Muscle of back (tissue), 11 donors: ENCODE data around the gene WDR11. TPM values are rescaled to one million over a fixed set of nuclear protein-coding genes. Genes with fewer than 3 reads are reported as not detected.
"Not testable (repeated sequence)": the region's sequence is repeated elsewhere in the genome, so short reads cannot be mapped to it uniquely, and the experiment has no call there.

Source experiments
- DNase-seq, 3 donors: peaks; one replicate each; pipeline versions ENCODE4 v3.0.0 to v3.0.0-alpha.2; 2013
- polyA plus RNA-seq, 10 donors: library from polyadenylated mRNA; unstranded; fragments of 120-200 nt; gene quantifications; one replicate each; pipeline ENCODE4 v1.2.1, GENCODE V29; 2013; ENCODE audit not compliant: insufficient read length in 10 of 10

Gene WDR11
- polyA plus RNA-seq, 10 donors = 21.3 to 47.6 (median 29.0) TPM

DNA sequence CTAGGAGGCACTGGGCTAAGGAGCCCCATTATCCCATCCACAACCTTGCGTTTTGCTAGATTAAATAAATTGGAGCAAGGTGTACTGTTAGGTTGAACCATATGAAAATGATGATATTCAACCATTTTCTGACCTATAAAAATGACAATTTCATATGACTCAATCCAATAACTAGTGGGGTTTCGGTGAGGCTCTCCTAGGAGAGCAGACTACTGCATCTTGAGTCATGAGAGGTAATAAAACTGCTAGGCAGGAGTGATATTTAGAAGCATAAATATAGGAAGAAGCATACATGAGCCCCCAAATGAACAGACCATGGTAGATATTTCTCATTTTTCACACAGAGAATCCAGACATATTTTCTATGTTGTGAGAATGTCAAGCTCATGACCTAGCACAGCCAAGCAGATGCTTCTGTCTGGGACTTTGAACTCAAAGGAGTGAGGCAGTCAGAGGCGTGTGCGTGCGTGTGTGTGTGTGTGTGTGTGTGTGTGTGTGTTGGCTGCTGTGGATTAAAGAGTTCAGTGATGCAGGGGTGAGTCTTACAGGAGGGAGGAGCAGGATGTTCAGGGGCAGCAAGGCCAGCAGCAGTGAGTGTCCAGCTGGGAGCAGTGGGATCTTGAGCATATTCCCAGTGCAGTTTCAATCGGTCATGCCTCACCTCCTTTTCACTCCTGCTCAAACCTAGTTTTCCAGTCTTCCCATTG, 17.8 kb upstream of the WDR11 start:
- no peak for DNase-seq

DNA sequence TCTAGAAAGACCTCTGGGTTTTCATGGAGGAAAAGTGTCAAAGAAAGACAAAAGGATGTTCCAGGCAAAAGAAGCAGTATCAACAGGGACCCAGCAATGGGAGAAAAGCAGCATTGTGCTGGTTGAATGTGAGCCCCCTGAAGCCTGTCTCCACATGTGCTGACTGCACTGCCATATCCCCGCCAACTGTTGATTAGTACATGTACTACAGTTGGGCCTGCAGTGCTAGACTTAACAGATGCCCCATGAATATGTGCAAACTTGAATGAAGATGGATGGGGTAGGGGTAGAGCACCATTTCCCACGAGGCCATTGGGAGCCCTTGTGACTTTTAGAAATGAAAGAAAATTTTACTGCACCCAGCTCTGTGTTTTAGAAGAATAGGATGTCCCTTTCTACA, 15.6 kb upstream of the WDR11 start:
- DNase-seq = no peak

- no peak for DNase-seq
Measured at GRCh38 chr10:120838941-120839340, 12.2 kb upstream of the WDR11 start.

DNA sequence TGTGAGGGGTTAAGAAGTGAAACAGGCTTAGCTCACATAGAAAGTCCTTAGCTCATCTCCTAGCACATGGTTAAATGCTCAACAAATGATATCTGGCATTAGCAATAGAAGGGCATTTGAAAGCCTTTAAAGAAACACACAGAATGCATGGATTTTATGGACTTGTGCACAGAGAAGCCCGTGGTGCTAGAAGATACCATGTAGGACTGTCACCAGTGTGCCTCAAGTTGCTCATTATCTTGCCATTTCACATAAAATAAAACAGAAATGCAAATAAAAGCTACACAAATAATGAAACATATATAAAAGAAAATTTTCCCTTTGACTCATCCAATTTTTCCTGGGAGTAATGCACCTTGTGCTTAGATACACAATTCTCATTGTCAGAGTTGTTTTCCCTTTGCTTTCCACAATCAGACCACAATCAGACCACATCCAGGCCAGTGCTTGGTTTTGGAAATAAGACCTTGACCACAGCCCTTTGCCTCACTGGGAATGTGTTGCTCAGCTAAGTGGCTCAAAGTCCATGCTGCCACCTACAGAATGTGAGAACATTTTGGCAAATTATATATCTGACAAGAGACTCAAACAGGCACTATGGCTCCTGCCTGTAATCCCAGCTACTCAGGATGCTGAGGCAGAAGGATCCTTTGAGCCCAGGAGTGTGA, 9.5 kb upstream of the WDR11 start:
- no peak for DNase-seq

GRCh38 chr10:120854388-120854787, 3.2 kb downstream of the WDR11 start:
- no peak for DNase-seq

- DNase-seq = no peak
Measured at GRCh38 chr10:120861178-120861855, 10.2 kb downstream of the WDR11 start.

GRCh38 chr10:120873741-120874140, 22.6 kb downstream of the WDR11 start:
- no peak for DNase-seq

GRCh38 chr10:120883071-120883470, 31.9 kb downstream of the WDR11 start:
- no peak for DNase-seq

DNA sequence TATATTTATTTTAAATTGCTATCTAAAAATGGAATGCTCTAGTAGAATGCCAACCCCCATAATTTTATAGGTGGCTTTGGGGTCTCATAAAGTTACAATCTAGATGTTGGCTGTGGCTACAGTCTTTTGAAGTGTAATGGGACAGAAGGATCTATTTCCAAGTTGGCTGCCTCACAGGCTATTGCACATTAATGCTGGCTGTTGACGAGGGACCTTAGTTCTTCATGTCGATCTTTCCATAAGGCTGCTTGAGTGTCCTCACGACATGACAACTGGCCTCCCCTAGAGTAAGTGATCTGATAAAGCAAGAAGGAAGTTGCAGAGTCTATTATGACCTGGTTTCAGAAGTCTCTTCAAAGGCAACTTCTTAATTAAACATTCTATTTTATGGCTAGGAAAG, 36.3 kb downstream of the WDR11 start:
- no peak for DNase-seq

DNA sequence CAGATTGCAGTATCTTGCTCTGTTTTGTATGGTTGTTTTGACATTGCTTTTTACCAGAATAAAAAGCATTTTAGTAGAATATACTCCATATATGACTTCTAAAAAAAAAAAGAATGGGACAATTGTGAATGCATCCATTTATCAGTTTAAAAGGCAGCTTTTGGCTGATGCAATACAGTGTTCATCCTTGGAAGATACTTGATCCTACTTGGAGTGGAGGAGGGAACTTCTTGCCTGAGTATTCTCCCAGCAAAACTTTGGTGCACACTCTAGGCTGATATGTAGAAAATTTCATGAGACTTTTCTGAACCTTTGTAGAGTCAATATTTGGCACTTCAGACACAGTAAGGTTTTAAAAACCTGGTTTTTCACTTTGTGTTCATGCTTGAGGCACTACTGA, 40.2 kb downstream of the WDR11 start:
- DNase-seq = peak in 1 of 3 donors; percentile 2

GRCh38 chr10:120894556-120894955, 43.4 kb downstream of the WDR11 start:
- DNase-seq = no peak

- DNase-seq = no peak
Measured at GRCh38 chr10:120897343-120897742, 46.2 kb downstream of the WDR11 start.

DNA sequence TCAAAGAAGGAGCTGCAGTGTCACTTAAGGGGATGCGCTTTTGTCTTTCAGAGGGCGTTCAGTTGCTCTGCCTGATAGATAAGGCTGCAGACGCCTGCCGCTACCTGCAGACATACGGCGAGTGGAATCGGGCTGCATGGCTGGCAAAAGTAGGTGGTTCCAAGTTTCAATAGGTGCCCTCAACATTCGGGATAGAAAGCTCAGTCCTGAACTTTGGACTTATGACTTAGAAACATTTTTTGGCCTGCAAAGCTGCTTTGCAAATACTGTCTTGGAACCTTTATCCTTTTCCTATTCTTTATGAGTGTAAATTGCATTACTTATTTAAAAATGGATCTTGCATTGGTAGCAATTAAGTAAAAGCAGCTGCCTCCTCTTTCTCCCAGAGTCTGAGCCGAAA, 54.1 kb downstream of the WDR11 start:
- no peak for DNase-seq

- no peak for DNase-seq
Measured at GRCh38 chr10:120917521-120918250, 66.5 kb downstream of the WDR11 start.

GRCh38 chr10:120923886-120924285, 72.7 kb downstream of the WDR11 start:
- not testable (repeated sequence) for DNase-seq

- DNase-seq = no peak
Measured at GRCh38 chr10:120926611-120927010, 75.4 kb downstream of the WDR11 start.

DNA sequence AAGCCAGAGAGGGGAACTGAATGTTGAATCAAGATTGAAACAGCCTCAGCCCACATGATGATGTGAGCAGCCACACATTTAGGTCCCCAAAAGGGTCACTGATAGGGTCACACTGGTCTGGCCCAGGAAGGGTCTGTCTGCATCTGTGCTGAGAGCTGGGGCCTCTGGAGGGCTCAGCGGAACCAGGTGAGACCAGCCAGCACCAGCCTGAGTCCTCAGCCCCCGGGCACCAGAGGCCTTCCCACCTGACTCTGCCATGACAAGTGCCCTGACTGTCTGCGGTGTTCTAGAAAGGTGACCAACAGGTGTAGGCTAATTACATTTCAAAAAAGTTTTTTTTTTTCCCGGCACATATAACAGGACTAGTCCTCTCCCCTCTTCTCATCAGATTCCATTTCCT, 76.2 kb downstream of the WDR11 start:
- DNase-seq = no peak

GRCh38 chr10:120929166-120929565, 78.0 kb downstream of the WDR11 start:
- peak in 1 of 3 donors; percentile 12 for DNase-seq

DNA sequence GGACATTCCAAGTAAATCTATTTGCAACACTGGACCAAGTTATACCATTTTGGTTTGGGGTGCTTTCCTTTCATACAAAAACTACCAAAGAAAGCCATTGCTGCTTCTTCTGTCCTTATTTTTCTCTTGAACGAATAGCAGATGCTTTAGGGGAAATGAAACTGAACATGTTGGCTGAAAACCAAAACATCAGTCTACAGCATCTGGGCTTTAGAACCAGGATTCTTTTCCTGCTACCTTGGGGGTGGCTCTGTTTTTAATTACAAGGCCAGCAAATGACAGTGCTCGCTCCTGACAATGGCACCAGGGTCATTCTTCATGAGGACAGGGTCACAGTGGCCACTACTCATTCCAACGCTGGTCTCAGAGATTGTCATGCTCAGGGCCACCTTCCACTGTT, 80.3 kb downstream of the WDR11 start:
- DNase-seq = peak in 1 of 3 donors; percentile 36

DNA sequence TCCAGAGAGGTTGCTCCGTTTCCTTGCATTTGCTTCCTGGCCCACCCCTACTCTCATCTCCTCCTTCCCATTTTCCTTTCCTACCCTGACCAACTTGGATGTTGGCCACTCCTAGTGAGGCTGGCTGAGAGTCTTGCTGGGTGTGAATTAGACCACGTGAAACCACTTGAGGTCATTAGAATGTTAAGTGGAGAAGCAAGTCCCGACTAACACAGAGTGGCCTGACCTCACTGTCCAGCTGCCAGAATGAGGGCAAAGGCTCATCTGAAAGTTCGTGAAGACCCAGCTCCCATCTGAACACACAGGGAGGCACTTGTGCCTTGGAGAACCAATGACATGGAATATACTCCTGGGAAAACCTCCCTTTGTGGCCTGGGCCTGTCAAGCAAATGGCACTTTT, 80.8 kb downstream of the WDR11 start:
- no peak for DNase-seq

GRCh38 chr10:120938822-120939221, 87.7 kb downstream of the WDR11 start:
- no peak for DNase-seq

DNA sequence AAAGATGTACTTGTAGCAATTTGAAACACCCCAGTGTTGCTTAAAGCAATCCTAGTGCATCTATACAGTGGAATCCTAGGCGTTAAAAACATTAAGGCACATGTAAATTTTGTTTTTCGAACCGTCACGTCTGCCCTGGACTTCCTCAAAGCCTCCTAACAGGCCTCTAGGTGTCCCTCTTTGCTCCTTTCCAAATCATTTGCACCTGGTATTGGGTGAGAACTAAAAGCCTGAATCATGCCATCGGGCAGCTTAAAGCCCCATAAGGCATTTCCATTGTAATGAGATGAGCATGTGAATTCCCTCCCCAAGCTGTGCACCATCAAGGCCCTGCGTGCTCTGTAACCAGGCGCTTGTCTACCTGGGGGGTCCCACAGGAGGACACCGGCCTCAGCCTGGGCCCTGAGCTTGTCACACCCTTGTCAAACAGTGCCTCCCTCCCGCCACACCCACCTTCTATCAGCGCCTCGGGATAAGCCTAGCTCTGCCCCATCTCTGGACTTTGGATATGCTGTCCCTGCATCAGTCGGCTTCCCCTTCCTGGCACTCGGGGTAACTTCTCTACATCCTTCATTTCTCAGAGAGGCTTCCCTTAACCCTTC, 89.2 kb downstream of the WDR11 start:
- no peak for DNase-seq
